HFFc6 (cell line): Measurements from ENCODE around the gene RPS6KA2. TPM values are rescaled to one million over a fixed set of nuclear protein-coding genes. Genes with fewer than 3 reads are reported as not detected.
A peak's percentile ranks its signal among the peaks of the same experiment; 100 is the strongest.

Experiments used
- DNase-seq: peaks from one replicate; pipeline ENCODE4 v3.0.0-alpha.2; 2018
- H3K27ac Mint-ChIP-seq: 2 replicates; pipeline ENCODE4 v1.8.0; 2020; ENCODE audit warnings: mild to moderate bottlenecking, mixed read lengths
- H3K27me3 Mint-ChIP-seq: 2 replicates; pipeline ENCODE4 v1.8.0; 2021; ENCODE audit warnings: mild to moderate bottlenecking, moderate library complexity, mixed read lengths; ENCODE audit not compliant: insufficient read depth
- H3K36me3 Mint-ChIP-seq: 2 replicates; pipeline ENCODE4 v1.8.0; 2021; ENCODE audit warnings: low read depth, mixed read lengths
- H3K4me1 Mint-ChIP-seq: 2 replicates; pipeline ENCODE4 v1.8.0; 2020; ENCODE audit warnings: low read depth, mixed read lengths
- H3K4me3 Mint-ChIP-seq: 2 replicates; pipeline ENCODE4 v1.8.0; 2020; ENCODE audit warnings: mild to moderate bottlenecking, moderate library complexity, mixed read lengths
- H3K9me3 Mint-ChIP-seq: 2 replicates; pipeline ENCODE4 v1.8.0; 2020; ENCODE audit warnings: mild to moderate bottlenecking, mixed read lengths
- total RNA-seq, 6 experiments: library from RNA; stranded (reverse); fragmentation: NEBNext Ultra II Directional; extraction: Animal tissue kit (Norgen Biotek cat#: 25700); gene quantifications; 2 replicates in 1 of 6; 3 replicates in 5 of 6; pipeline ENCODE4 v1.2.3, GENCODE V29; 2021
- TF ChIP-seq, protein P1 (sequence below): fragments of 200-600 bp; sonication (generic); IDR thresholded peaks from 2 replicates; pipeline ENCODE4 v1.5.0; 2021; ENCODE audit warnings: antibody characterized with exemption, mild to moderate bottlenecking

The RPS6KA2 gene
- total RNA-seq, 6 experiments from 2014 or later: 10.1 to 13.9 (median 11.9) TPM

DNA sequence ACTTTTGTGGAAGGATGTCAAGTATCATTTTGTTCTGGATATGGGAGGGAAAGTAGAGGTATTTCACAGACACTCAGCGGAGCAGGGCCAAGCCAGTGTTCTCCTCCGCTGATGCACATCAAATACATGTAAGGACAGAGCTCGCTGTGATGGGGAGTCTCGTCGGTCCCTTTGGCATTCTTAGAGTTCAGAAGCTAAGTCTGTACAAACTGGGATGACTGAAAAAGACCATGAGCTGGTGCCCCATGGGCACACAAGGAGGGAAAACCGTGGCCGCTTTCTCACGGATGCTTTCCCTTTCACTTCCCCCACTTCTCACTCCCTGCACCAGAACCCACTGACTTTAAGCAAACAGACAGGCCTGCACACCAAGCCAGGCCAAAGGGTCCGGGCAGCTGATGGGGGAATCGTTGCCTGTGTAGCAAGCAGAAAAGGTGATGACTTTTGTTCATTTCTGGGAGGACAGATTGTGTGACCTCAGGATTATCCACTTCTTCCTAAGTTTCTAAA lies 216.6 kb downstream of the RPS6KA2 start:
- Mint-ChIP-seq H3K36me3 (no peaks in the 10 kb centered on the region), H3K4me1 (no peaks in the 10 kb centered on the region), H3K4me3 (no peak overlapping the region; the same call in 1 of the 2 replicates), H3K27ac (no peak overlapping the region), H3K27me3 (peaks cover 13% of the 10 kb centered on the region), H3K9me3 (no peaks in the 10 kb centered on the region)
- DNase-seq: no peak
- TF ChIP-seq, protein P1, sequence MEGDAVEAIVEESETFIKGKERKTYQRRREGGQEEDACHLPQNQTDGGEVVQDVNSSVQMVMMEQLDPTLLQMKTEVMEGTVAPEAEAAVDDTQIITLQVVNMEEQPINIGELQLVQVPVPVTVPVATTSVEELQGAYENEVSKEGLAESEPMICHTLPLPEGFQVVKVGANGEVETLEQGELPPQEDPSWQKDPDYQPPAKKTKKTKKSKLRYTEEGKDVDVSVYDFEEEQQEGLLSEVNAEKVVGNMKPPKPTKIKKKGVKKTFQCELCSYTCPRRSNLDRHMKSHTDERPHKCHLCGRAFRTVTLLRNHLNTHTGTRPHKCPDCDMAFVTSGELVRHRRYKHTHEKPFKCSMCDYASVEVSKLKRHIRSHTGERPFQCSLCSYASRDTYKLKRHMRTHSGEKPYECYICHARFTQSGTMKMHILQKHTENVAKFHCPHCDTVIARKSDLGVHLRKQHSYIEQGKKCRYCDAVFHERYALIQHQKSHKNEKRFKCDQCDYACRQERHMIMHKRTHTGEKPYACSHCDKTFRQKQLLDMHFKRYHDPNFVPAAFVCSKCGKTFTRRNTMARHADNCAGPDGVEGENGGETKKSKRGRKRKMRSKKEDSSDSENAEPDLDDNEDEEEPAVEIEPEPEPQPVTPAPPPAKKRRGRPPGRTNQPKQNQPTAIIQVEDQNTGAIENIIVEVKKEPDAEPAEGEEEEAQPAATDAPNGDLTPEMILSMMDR: no peak

DNA sequence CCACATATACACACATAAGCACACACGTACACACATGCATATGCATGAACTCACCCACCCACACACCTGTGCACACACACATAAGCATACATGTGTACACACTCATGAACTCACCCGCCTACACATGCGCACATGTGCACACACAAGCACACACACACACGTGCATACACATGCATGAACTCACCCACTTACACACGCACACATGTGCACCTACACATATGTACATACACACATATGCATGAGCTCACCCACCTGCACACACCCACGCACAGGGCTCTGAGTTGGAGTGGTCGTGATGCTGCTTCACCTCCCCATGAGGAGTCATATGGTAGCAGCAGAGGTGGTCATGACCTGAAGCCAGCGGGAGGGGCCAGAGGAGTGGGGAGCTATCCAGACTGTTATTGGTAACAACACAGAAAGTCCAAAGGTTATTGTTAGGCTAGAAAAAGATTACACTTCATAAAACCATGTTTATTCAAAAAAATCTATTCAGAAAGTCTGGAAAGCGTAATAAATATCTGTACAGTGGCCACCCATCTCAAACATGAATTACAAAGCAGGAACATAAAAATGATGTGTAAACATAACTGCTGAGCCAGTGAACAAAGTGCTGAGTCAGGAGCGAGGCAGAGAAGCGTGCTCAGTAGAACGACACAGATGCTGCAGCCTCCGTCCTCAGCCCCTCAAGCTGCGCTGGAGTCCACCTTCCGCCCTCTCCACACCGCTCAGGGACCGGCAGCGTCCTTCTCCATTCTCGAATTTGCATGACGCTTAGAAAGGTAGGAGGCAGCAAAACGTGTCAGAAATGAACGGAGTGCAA lies 217.9 kb downstream of the RPS6KA2 start:
- H3K27me3 Mint-ChIP-seq: peaks cover 21% of the 10 kb centered on the region
- H3K4me1 Mint-ChIP-seq: no peaks in the 10 kb centered on the region
- no peak overlapping the region for H3K27ac Mint-ChIP-seq
- no peaks in the 10 kb centered on the region for H3K36me3 Mint-ChIP-seq
- no peaks in the 10 kb centered on the region for H3K9me3 Mint-ChIP-seq
- TF ChIP-seq, protein P1: no peak
- DNase-seq: no peak
- no peak overlapping the region for H3K4me3 Mint-ChIP-seq

GRCh38 chr6:166406197-166406596 lies 220.9 kb downstream of the RPS6KA2 start:
- DNase-seq: no peak
- Mint-ChIP-seq H3K4me1 (peaks cover 7% of the 10 kb centered on the region), H3K36me3 (no peaks in the 10 kb centered on the region), H3K27me3 (peaks cover 21% of the 10 kb centered on the region), H3K4me3 (no peak overlapping the region), H3K27ac (no peak overlapping the region), H3K9me3 (no peaks in the 10 kb centered on the region)
- TF ChIP-seq, protein P1: no peak

DNA sequence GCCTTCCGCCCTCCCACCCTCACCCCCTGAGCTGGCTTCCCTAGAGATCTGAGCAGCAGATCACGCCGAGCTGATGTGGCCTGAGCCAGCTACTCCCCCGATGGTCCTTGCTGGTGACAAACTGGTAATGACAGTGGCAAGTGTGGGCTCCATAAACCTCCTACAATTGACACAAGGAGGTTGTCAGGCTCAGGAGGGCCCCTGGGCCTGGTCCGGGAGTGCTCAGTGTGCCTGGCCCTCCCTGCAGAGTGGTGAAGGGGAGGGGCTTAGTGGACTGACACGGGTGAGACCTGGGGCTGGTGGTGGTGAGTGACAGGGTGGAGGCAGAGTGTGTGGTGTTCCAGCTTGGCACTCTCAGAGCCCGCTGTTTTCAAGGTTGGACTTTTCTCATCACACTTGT lies 221.7 kb downstream of the RPS6KA2 start:
- TF ChIP-seq, protein P1: no peak
- no peak for DNase-seq
- no peak overlapping the region for H3K27ac Mint-ChIP-seq
- H3K9me3 Mint-ChIP-seq: no peaks in the 10 kb centered on the region
- H3K27me3 Mint-ChIP-seq: peaks cover 21% of the 10 kb centered on the region
- H3K36me3 Mint-ChIP-seq: no peaks in the 10 kb centered on the region
- no peak overlapping the region for H3K4me3 Mint-ChIP-seq
- peaks cover 7% of the 10 kb centered on the region for H3K4me1 Mint-ChIP-seq

DNA sequence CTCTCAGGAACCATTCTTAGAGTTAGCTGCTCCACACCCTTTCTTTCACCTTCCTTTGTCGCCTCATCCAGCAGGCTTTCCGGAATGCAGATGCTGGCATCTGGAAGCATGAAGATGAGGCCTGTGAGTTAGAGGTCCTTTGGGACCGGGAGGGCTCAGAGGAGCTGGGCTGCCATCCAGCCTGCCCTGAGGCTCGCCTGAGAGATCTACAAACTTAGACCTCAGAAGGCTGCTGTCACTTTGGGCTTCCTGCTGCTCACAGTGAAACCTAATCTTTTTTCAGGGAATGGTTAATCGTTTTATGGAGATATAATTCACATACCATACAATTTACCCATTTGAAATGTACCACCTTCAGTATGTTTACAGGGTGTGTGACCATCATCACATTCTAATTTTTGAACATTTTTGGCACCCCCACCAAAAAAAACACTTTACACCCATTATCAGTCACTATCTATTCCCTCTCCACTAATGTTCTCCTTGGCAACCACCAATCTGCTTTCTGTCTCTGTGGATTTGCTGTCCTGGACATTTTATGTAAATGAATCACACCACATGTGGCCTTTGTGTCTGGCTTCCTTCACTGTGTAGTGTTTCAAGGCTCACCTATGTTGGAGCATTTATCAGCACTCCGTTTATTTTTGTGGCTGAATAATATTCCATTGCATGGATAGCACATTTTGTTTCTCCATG lies 224.3 kb downstream of the RPS6KA2 start:
- Mint-ChIP-seq H3K9me3 (no peaks in the 10 kb centered on the region), H3K4me1 (peaks cover 7% of the 10 kb centered on the region), H3K27ac (no peak overlapping the region), H3K27me3 (peaks cover 17% of the 10 kb centered on the region), H3K4me3 (no peak overlapping the region), H3K36me3 (no peaks in the 10 kb centered on the region)
- DNase-seq: peak; percentile 13
- TF ChIP-seq, protein P1: no peak
